CD14-positive monocyte (primary cell): ENCODE results near the gene TMEFF1. TPM values are rescaled to one million over a fixed set of nuclear protein-coding genes. Genes with fewer than 3 reads are reported as not detected.

ENCODE experiments used
- DNase-seq, 3 donors: peaks; one replicate each; pipeline ENCODE4 v3.0.0-alpha.2; 2011 to 2022
- H2AFZ ChIP-seq: 2 replicates; pipeline ENCODE4 v1.6.0; 2012; ENCODE audit warnings: mild to moderate bottlenecking, low read depth, low read length, inconsistent platforms; ENCODE audit not compliant: insufficient read depth, poor library complexity, severe bottlenecking
- H3K27ac ChIP-seq, 2 donors: 1 replicate in 1 of 2; 2 replicates in 1 of 2; pipeline ENCODE4 v1.5.1; 2012 to 2013; ENCODE audit warnings: low read length in 2 of 2, control low read depth in 1 of 2, inconsistent platforms in 1 of 2, low read depth in 1 of 2, mild to moderate bottlenecking in 1 of 2
- H3K27me3 ChIP-seq, 2 donors: one replicate each; pipeline versions ENCODE4 v1.6.0 to v1.6.1; 2011 to 2013; ENCODE audit warnings: low read length in 2 of 2; ENCODE audit not compliant: control insufficient read depth in 2 of 2, insufficient read depth in 2 of 2
- H3K36me3 ChIP-seq, 2 donors: replicated peaks in 1 of 2; 1 replicate in 1 of 2; 2 replicates in 1 of 2; pipeline versions ENCODE4 v1.5.1 to v1.6.1; 2012 to 2013; ENCODE audit warnings: low read length in 2 of 2, control low read depth in 1 of 2, inconsistent platforms in 1 of 2, mild to moderate bottlenecking in 1 of 2; ENCODE audit not compliant: insufficient read depth in 2 of 2, control insufficient read depth in 1 of 2
- H3K4me1 ChIP-seq, 2 donors: 1 replicate in 1 of 2; 2 replicates in 1 of 2; pipeline versions ENCODE4 v1.5.1 to v1.6.1; 2012 to 2013; ENCODE audit warnings: low read length in 2 of 2, control low read depth in 1 of 2, inconsistent platforms in 1 of 2, mild to moderate bottlenecking in 1 of 2, moderate library complexity in 1 of 2; ENCODE audit not compliant: insufficient read depth in 2 of 2, control insufficient read depth in 1 of 2
- H3K4me2 ChIP-seq: replicated peaks from 2 replicates; pipeline ENCODE3; 2012; ENCODE audit warnings: low read length, moderate library complexity, mild to moderate bottlenecking; ENCODE audit not compliant: poor library complexity, severe bottlenecking; ENCODE audit errors: extremely low read depth
- H3K4me3 ChIP-seq, 3 experiments: fragments of 200-600 bp in 1 of 3; sonication (generic) in 1 of 3; replicated peaks in 1 of 3; 1 replicate in 2 of 3; 2 replicates in 1 of 3; pipeline ENCODE4 v1.5.1; 2011 to 2013; ENCODE audit warnings: low read length in 3 of 3, mild to moderate bottlenecking in 3 of 3, control low read depth in 2 of 3, low read depth in 2 of 3, inconsistent platforms in 1 of 3, moderate library complexity in 1 of 3
- H3K79me2 ChIP-seq: 2 replicates; pipeline ENCODE4 v1.6.0; 2012; ENCODE audit warnings: mild to moderate bottlenecking, control low read depth, inconsistent platforms, low read length, moderate library complexity; ENCODE audit not compliant: insufficient read depth
- H3K9ac ChIP-seq: 2 replicates; pipeline ENCODE4 v1.6.0; 2017; ENCODE audit warnings: low read length, mild to moderate bottlenecking; ENCODE audit not compliant: insufficient read depth, poor library complexity, severe bottlenecking
- H3K9me3 ChIP-seq, 2 donors: replicated peaks in 1 of 2; 1 replicate in 1 of 2; 2 replicates in 1 of 2; pipeline versions ENCODE4 v1.5.1 to v1.6.1; 2012 to 2013; ENCODE audit warnings: low read length in 2 of 2, control low read depth in 1 of 2; ENCODE audit not compliant: control insufficient read depth in 1 of 2, insufficient read depth in 1 of 2
- H4K20me1 ChIP-seq: 2 replicates; pipeline ENCODE4 v1.6.0; 2012; ENCODE audit warnings: mild to moderate bottlenecking, low read length, control low read depth, moderate library complexity; ENCODE audit not compliant: insufficient read depth
- H3K27ac Mint-ChIP-seq, 7 donors: one replicate each; pipeline ENCODE4 v1.8.0; 2020; ENCODE audit warnings: mild to moderate bottlenecking in 7 of 7, mixed read lengths in 7 of 7, moderate library complexity in 6 of 7, inconsistent platforms in 2 of 7
- H3K27me3 Mint-ChIP-seq, 3 donors: one replicate each; pipeline ENCODE4 v1.8.0; 2021 to 2022; ENCODE audit warnings: low read depth in 3 of 3, mild to moderate bottlenecking in 3 of 3, mixed read lengths in 3 of 3, moderate library complexity in 3 of 3, inconsistent platforms in 1 of 3
- H3K36me3 Mint-ChIP-seq, 2 donors: one replicate each; pipeline ENCODE4 v1.8.0; 2020; ENCODE audit warnings: mixed read lengths in 2 of 2, inconsistent platforms in 1 of 2, mild to moderate bottlenecking in 1 of 2
- H3K4me1 Mint-ChIP-seq: one replicate; pipeline ENCODE4 v1.8.0; 2020; ENCODE audit warnings: mild to moderate bottlenecking, mixed read lengths
- H3K4me3 Mint-ChIP-seq, 2 donors: one replicate each; pipeline ENCODE4 v1.8.0; 2020; ENCODE audit warnings: mild to moderate bottlenecking in 2 of 2, mixed read lengths in 2 of 2, moderate library complexity in 1 of 2
- H3K9me3 Mint-ChIP-seq, 7 donors: one replicate each; pipeline ENCODE4 v1.8.0; 2020 to 2022; ENCODE audit warnings: mixed read lengths in 7 of 7, mild to moderate bottlenecking in 6 of 7, moderate library complexity in 6 of 7, inconsistent platforms in 2 of 7
- CTCF ChIP-seq: fragments of 200-600 bp; IDR thresholded peaks from one replicate; pipeline ENCODE4 v1.8.0; 2022; ENCODE audit warnings: antibody characterized with exemption, mild to moderate bottlenecking
- WGBS: methylation state at CpG from one replicate; pipeline ENCODE4 v1.1.5; 2013; ENCODE audit warnings: missing lambda C conversion rate; ENCODE audit not compliant: insufficient coverage; 5-methylcytosine and 5-hydroxymethylcytosine counted together
- intact Hi-C, 2 donors: fragments of 100-400 bp; cut with micrococcal nuclease; formaldehyde crosslinking; loops; one replicate each; pipeline versions ENCODE4 v1.15.0 to v1.15.1; 2023
- polyA plus RNA-seq, 3 donors: library from polyadenylated mRNA; depleted of rRNA in 1 of 3; unstranded in 2 of 3; stranded (reverse) in 1 of 3; fragments of 300-500 nt in 2 of 3; fragments of >200 nt in 1 of 3; fragmentation: Illumina TruSeq in 2 of 3; gene quantifications; 1 replicate in 2 of 3; 2 replicates in 1 of 3; pipeline ENCODE4 v1.2.3, GENCODE V29; 2012 to 2021

TMEFF1 gene
- polyA plus RNA-seq, 3 donors: not detected

- H3K27me3 Mint-ChIP-seq: no peaks in the 10 kb centered on the region
- intact Hi-C loops: no loop called here
- Histone ChIP-seq H3K9ac (no peak overlapping the region), H4K20me1 (no peaks in the 10 kb centered on the region), H3K36me3 (no peaks in the 10 kb centered on the region), H3K4me3 (no peak overlapping the region), H3K27ac (no peak overlapping the region), H3K79me2 (no peaks in the 10 kb centered on the region), H2AFZ (no peak overlapping the region), H3K4me1 (no peaks in the 10 kb centered on the region), H3K4me2 (no peak overlapping the region), H3K27me3 (no peaks in the 10 kb centered on the region), H3K9me3 (no peaks in the 10 kb centered on the region)
- 92% methylated on average over 2 of the region's 4 CpGs for WGBS
- no peaks in the 10 kb centered on the region for H3K36me3 Mint-ChIP-seq
- no peak for TF ChIP-seq CTCF
- H3K4me1 Mint-ChIP-seq: no peaks in the 10 kb centered on the region
- H3K9me3 Mint-ChIP-seq: peaks cover 3 to 7% (median 3%) of the 10 kb centered on the region in 7 donors
- H3K27ac Mint-ChIP-seq: no peak overlapping the region
- no peak overlapping the region for H3K4me3 Mint-ChIP-seq
- DNase-seq: no peak
Observed at GRCh38 chr9:100534401-100534800, 61.5 kb downstream of the TMEFF1 start.

- Mint-ChIP-seq H3K27me3 (peaks cover 0 to 2% (median 0%) of the 10 kb centered on the region in 3 donors), H3K4me3 (no peak overlapping the region), H3K36me3 (no peaks in the 10 kb centered on the region), H3K27ac (no peak overlapping the region), H3K9me3 (peaks cover 10 to 23% (median 13%) of the 10 kb centered on the region in 7 donors), H3K4me1 (no peaks in the 10 kb centered on the region)
- Histone ChIP-seq H3K4me1 (no peaks in the 10 kb centered on the region), H3K4me3 (no peak overlapping the region), H3K27ac (no peak overlapping the region), H3K9ac (no peak overlapping the region), H3K36me3 (no peaks in the 10 kb centered on the region), H4K20me1 (no peaks in the 10 kb centered on the region), H3K79me2 (no peaks in the 10 kb centered on the region), H3K9me3 (peaks cover 8 to 21% of the 10 kb centered on the region in 2 donors), H3K27me3 (no peaks in the 10 kb centered on the region), H2AFZ (no peak overlapping the region), H3K4me2 (no peak overlapping the region)
- DNase-seq: no peak
- WGBS: 98% methylated on average over 9 of the region's 12 CpGs
- no peak for TF ChIP-seq CTCF
- intact Hi-C loops: no loop called here
Observed at GRCh38 chr9:100540327-100540726, 67.4 kb downstream of the TMEFF1 start.
